ENCODE results near the gene DEFB128. TPM values are rescaled to one million over a fixed set of nuclear protein-coding genes. Genes with fewer than 3 reads are reported as not detected.

Gene DEFB128
- total RNA-seq, 1 donor from 2014 or later, result not detected

GRCh38 chr20:152131-152530, 37.4 kb downstream of the DEFB128 start:
- no peak for DNase-seq (ENCODE audit: low read depth)

DNA sequence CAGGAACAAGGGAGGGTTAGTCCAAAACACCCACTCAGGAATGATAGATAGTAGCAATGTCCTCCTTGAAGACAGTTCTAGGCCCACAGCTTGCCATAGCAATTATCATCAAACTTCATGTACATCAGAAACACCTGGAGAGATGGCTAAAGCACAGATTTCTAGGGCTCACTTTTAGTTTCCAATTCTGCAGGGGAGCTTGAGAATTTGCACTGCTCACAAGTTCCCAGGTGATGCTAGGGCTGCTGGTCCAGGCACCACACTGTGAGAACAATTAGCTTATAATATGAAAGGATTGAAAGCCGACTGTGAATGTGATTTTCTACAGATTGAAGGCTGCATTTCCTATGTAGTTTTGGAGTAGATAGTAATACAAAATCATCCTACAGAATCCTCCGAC, 43.6 kb downstream of the DEFB128 start:
- no peak for DNase-seq (ENCODE audit: low read depth)

- DNase-seq (ENCODE audit: low read depth), result no peak
Observed at GRCh38 chr20:142290-142689, 47.2 kb downstream of the DEFB128 start, which contains the start of gene DEFB126. Gene DEFB126, plus strand, starts transcription at chr20:142590. Its CDS starts 39 bp downstream, at chr20:142629.

Other genes starting within 250 kb of the DEFB128 start
- not detected in 2 replicates for gene DEFB125, start 102.0 kb downstream of the DEFB128 start, total RNA-seq
- not detected in 2 replicates for gene DEFB126, start 47.1 kb downstream of the DEFB128 start, total RNA-seq
- not detected in 2 replicates for gene DEFB127, start 32.3 kb downstream of the DEFB128 start, total RNA-seq
- not detected in 2 replicates for gene DEFB129, start 37.5 kb upstream of the DEFB128 start, total RNA-seq
- not detected in 2 replicates for gene DEFB132, start 68.0 kb upstream of the DEFB128 start, total RNA-seq
- gene C20orf96, start 101.0 kb upstream of the DEFB128 start, total RNA-seq, result 1.9 and 8.5 TPM in 2 replicates
- gene ZCCHC3, start 107.9 kb upstream of the DEFB128 start, total RNA-seq, result 6.6 and 14.4 TPM in 2 replicates
- 2.6 and 12.7 TPM in 2 replicates for gene SOX12, start 135.8 kb upstream of the DEFB128 start, total RNA-seq
- gene NRSN2, start 157.4 kb upstream of the DEFB128 start, total RNA-seq, result 23.8 and 77.9 TPM in 2 replicates
- gene TRIB3, start 191.0 kb upstream of the DEFB128 start, total RNA-seq, result 22.0 and 114 TPM in 2 replicates
- gene RBCK1, start 218.6 kb upstream of the DEFB128 start, total RNA-seq, result 114 and 166 TPM in 2 replicates

Data from renal cortical epithelial cell (primary cell).